ENCODE data around the gene HAUS5. TPM values are rescaled to one million over a fixed set of nuclear protein-coding genes. Genes with fewer than 3 reads are reported as not detected.
"Not testable (repeated sequence)": the region's sequence is repeated elsewhere in the genome, so short reads cannot be mapped to it uniquely, and the experiment has no call there.

HAUS5 gene
- 19.2 TPM for total RNA-seq

GRCh38 chr19:35612559-35613321 is at the start of gene HAUS5:
HAUS5 (plus strand) TSS chr19:35612735; CDS start chr19:35612795, 60 bp downstream.
- peak; percentile 94 for DNase-seq (ENCODE audit: low spot score)

- DNase-seq (ENCODE audit: low spot score) = no peak
These were observed 49.8 kb upstream of the HAUS5 start for GRCh38 chr19:35562776-35563175.

GRCh38 chr19:35563207-35563829 is 49.2 kb upstream of the HAUS5 start, which contains the start of gene ATP4A:
ATP4A (minus strand) TSS chr19:35563658; CDS start chr19:35563629, 29 bp downstream.
- DNase-seq (ENCODE audit: low spot score) = no peak

- no peak for DNase-seq (ENCODE audit: low spot score)
These were observed 47.3 kb upstream of the HAUS5 start for GRCh38 chr19:35565016-35565856.

- no peak for DNase-seq (ENCODE audit: low spot score)
These were observed 45.8 kb upstream of the HAUS5 start for GRCh38 chr19:35566738-35567137.

GRCh38 chr19:35569281-35569781 is 43.2 kb upstream of the HAUS5 start:
- no peak for DNase-seq (ENCODE audit: low spot score)

- no peak for DNase-seq (ENCODE audit: low spot score)
These were observed 41.0 kb upstream of the HAUS5 start for GRCh38 chr19:35571406-35571965.

- no peak for DNase-seq (ENCODE audit: low spot score)
These were observed 34.6 kb upstream of the HAUS5 start for GRCh38 chr19:35577918-35578317.

- DNase-seq (ENCODE audit: low spot score) = no peak
These were observed 33.8 kb upstream of the HAUS5 start for GRCh38 chr19:35578707-35579106.

- no peak for DNase-seq (ENCODE audit: low spot score)
These were observed 29.8 kb upstream of the HAUS5 start for GRCh38 chr19:35582760-35583159.

GRCh38 chr19:35585848-35586247 is 26.7 kb upstream of the HAUS5 start, which contains the start of gene PMIS2:
PMIS2 (plus strand) TSS chr19:35586173; CDS start chr19:35586260, 87 bp downstream.
- no peak for DNase-seq (ENCODE audit: low spot score)

- no peak for DNase-seq (ENCODE audit: low spot score)
These were observed 25.2 kb upstream of the HAUS5 start for GRCh38 chr19:35587321-35587720.

GRCh38 chr19:35590875-35591274 is 21.7 kb upstream of the HAUS5 start:
- no peak for DNase-seq (ENCODE audit: low spot score)

- no peak for DNase-seq (ENCODE audit: low spot score)
These were observed 20.3 kb upstream of the HAUS5 start for GRCh38 chr19:35592226-35592625.

- DNase-seq (ENCODE audit: low spot score) = not testable (repeated sequence)
These were observed 17.5 kb upstream of the HAUS5 start for GRCh38 chr19:35595026-35595425.

GRCh38 chr19:35595928-35596327 is 16.6 kb upstream of the HAUS5 start:
- no peak for DNase-seq (ENCODE audit: low spot score)

GRCh38 chr19:35596366-35596999 is 16.1 kb upstream of the HAUS5 start:
- DNase-seq (ENCODE audit: low spot score) = no peak

GRCh38 chr19:35601971-35602370 is 10.6 kb upstream of the HAUS5 start:
- DNase-seq (ENCODE audit: low spot score) = no peak

- DNase-seq (ENCODE audit: low spot score) = not testable (repeated sequence)
These were observed 8.1 kb upstream of the HAUS5 start for GRCh38 chr19:35604436-35604835.

- DNase-seq (ENCODE audit: low spot score) = not testable (repeated sequence)
These were observed 5.4 kb upstream of the HAUS5 start for GRCh38 chr19:35607170-35607569.

- no peak for DNase-seq (ENCODE audit: low spot score)
These were observed 4.9 kb upstream of the HAUS5 start for GRCh38 chr19:35607661-35608060.
